ENCODE results near the gene PSD2.

Gene PSD2

GRCh38 chr5:139794067-139794846 lies 1.4 kb upstream of the PSD2 start:
- TF ChIP-seq POLR2A (IDR thresholded peaks at IDR 0.05; ENCODE audit: extremely low read depth, insufficient read length) (no peak), MAX (IDR thresholded peaks at IDR 0.05; ENCODE audit: low read depth, low read length) (no peak), MYC (IDR thresholded peaks at IDR 0.05; ENCODE audit: low read depth, low read length) (no peak), CTCF (IDR thresholded peaks at IDR 0.05; ENCODE audit: low read depth, low read length) (no peak)
- DNase-seq (ENCODE audit: low read depth): no peak
- H3K4me3 ChIP-seq (ENCODE audit: low read depth, low read length): no peak overlapping the region

- H3K4me3 ChIP-seq (ENCODE audit: low read depth, low read length): no peak overlapping the region
- no peak for DNase-seq (ENCODE audit: low read depth)
- no peak for TF ChIP-seq MAX (IDR thresholded peaks at IDR 0.05; ENCODE audit: low read depth, low read length)
- no peak for TF ChIP-seq POLR2A (IDR thresholded peaks at IDR 0.05; ENCODE audit: extremely low read depth, insufficient read length)
- TF ChIP-seq MYC (IDR thresholded peaks at IDR 0.05; ENCODE audit: low read depth, low read length): no peak
- TF ChIP-seq CTCF (IDR thresholded peaks at IDR 0.05; ENCODE audit: low read depth, low read length): no peak
Measured at GRCh38 chr5:139796061-139796806, 626 bp downstream of the PSD2 start.

GRCh38 chr5:139797335-139797734 lies 1.7 kb downstream of the PSD2 start:
- H3K4me3 ChIP-seq (ENCODE audit: low read depth, low read length): no peak overlapping the region
- TF ChIP-seq POLR2A (IDR thresholded peaks at IDR 0.05; ENCODE audit: extremely low read depth, insufficient read length): no peak
- no peak for DNase-seq (ENCODE audit: low read depth)

GRCh38 chr5:139797856-139798510 lies 2.4 kb downstream of the PSD2 start:
- TF ChIP-seq CTCF (IDR thresholded peaks at IDR 0.05; ENCODE audit: low read depth, low read length) (no peak), POLR2A (IDR thresholded peaks at IDR 0.05; ENCODE audit: extremely low read depth, insufficient read length) (no peak), MAX (IDR thresholded peaks at IDR 0.05; ENCODE audit: low read depth, low read length) (no peak), MYC (IDR thresholded peaks at IDR 0.05; ENCODE audit: low read depth, low read length) (no peak)
- no peak overlapping the region for H3K4me3 ChIP-seq (ENCODE audit: low read depth, low read length)
- no peak for DNase-seq (ENCODE audit: low read depth)

- H3K4me3 ChIP-seq (ENCODE audit: low read depth, low read length): no peak overlapping the region
- DNase-seq (ENCODE audit: low read depth): no peak
- no peak for TF ChIP-seq CTCF (IDR thresholded peaks at IDR 0.05; ENCODE audit: low read depth, low read length)
- TF ChIP-seq MYC (IDR thresholded peaks at IDR 0.05; ENCODE audit: low read depth, low read length): no peak
- TF ChIP-seq POLR2A (IDR thresholded peaks at IDR 0.05; ENCODE audit: extremely low read depth, insufficient read length): no peak
- no peak for TF ChIP-seq MAX (IDR thresholded peaks at IDR 0.05; ENCODE audit: low read depth, low read length)
Measured at GRCh38 chr5:139798883-139799282, 3.3 kb downstream of the PSD2 start.

- TF ChIP-seq CTCF (IDR thresholded peaks at IDR 0.05; ENCODE audit: low read depth, low read length): no peak
- TF ChIP-seq MYC (IDR thresholded peaks at IDR 0.05; ENCODE audit: low read depth, low read length): no peak
- no peak for TF ChIP-seq POLR2A (IDR thresholded peaks at IDR 0.05; ENCODE audit: extremely low read depth, insufficient read length)
- no peak for TF ChIP-seq MAX (IDR thresholded peaks at IDR 0.05; ENCODE audit: low read depth, low read length)
- no peak for DNase-seq (ENCODE audit: low read depth)
- no peak overlapping the region for H3K4me3 ChIP-seq (ENCODE audit: low read depth, low read length)
Measured at GRCh38 chr5:139799359-139799758, 3.8 kb downstream of the PSD2 start.

Measured in NB4 (cell line).